ENCODE results near the gene KCNMA1.
A peak's percentile ranks its signal among the peaks of the same experiment; 100 is the strongest.

The KCNMA1 gene

GRCh38 chr10:77175631-77176222, 461.9 kb downstream of the KCNMA1 start:
- DNase-seq (ENCODE audit: insufficient read length, low spot score) (no peak), FAIRE-seq (no peak)
- no peak for TF ChIP-seq CTCF (IDR thresholded peaks at IDR 0.05; ENCODE audit: insufficient read depth, missing control alignments)

GRCh38 chr10:77173615-77174461, 463.8 kb downstream of the KCNMA1 start:
- FAIRE-seq (no peak), DNase-seq (ENCODE audit: insufficient read length, low spot score) (peak; percentile 45)
- peak; percentile 93 for TF ChIP-seq CTCF (IDR thresholded peaks at IDR 0.05; ENCODE audit: insufficient read depth, missing control alignments)

GRCh38 chr10:77172086-77172485, 465.5 kb downstream of the KCNMA1 start:
- DNase-seq (ENCODE audit: insufficient read length, low spot score) (no peak), FAIRE-seq (no peak)
- TF ChIP-seq CTCF (IDR thresholded peaks at IDR 0.05; ENCODE audit: insufficient read depth, missing control alignments) = no peak

GRCh38 chr10:77168861-77169260, 468.7 kb downstream of the KCNMA1 start:
- FAIRE-seq = no peak
- TF ChIP-seq CTCF (IDR thresholded peaks at IDR 0.05; ENCODE audit: insufficient read depth, missing control alignments) = no peak
- DNase-seq (ENCODE audit: insufficient read length, low spot score) = no peak

- FAIRE-seq (no peak), DNase-seq (ENCODE audit: insufficient read length, low spot score) (no peak)
- TF ChIP-seq CTCF (IDR thresholded peaks at IDR 0.05; ENCODE audit: insufficient read depth, missing control alignments) = no peak
Measured at GRCh38 chr10:77168161-77168560, 469.4 kb downstream of the KCNMA1 start.

- TF ChIP-seq CTCF (IDR thresholded peaks at IDR 0.05; ENCODE audit: insufficient read depth, missing control alignments) = peak; percentile 92
- DNase-seq (ENCODE audit: insufficient read length, low spot score) (no peak), FAIRE-seq (peak; percentile 80)
Measured at GRCh38 chr10:77165445-77166208, 472.0 kb downstream of the KCNMA1 start.

All from D721Med (cell line).